NOMO-1 treated with dmso at 0.1 percent for 144 hours (cell line): ENCODE data around the gene WRAP73.
A peak's percentile ranks its signal among the peaks of the same experiment; 100 is the strongest.
"Not testable (repeated sequence)": the region's sequence is repeated elsewhere in the genome, so short reads cannot be mapped to it uniquely, and the experiment has no call there.

Experiments used
- DNase-seq: peaks from one replicate; lab custom pipeline; 2025; ENCODE audit not compliant: unreplicated experiment; lab: John Stamatoyannopoulos, UW

Gene WRAP73

DNA sequence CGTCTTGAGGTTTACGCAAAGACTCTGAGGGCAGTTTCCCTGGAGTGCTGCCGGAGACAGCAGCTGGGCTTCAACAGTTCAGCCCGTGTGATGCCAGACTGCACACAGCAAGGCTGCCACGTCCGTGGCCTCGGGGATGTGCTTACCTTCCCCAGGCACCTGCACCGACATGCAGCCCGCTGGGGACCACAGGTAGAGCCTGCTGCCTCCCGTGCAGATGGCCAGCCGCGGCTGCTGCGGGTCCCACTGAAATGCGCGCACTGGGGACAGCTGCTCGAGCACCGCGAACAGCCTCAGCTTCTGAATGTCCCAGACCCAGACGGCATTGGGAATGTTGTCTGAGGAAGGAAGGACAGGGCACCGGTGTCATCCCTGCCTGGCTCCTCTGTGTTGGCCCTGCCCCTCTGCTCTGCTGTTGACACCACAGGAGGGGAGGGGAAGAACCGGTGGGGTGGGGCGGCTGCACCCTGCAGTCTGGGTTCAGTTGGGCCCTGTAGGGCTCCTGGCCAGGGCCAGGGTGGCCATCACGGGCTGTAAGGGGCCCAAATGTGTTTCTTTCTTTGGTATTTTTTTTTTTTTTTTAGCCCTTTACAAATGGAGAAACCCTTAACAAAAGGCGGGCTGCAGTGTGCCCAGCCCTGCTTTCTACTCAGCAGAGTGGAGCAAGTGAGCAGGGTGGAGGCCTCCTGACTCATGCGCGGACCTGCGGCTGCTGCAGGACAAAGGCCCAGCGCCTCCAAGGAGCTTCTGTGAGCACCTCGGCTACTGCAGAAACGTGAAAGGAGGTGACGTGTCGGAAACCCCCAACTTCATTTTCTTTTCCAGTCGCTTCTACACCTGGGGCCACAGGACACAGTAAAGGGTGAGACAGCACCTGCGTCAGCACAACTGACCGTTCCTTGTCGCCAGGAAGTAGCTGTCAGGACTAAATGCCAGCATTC, 18.3 kb downstream of the WRAP73 start:
- DNase-seq, result no peak

DNA sequence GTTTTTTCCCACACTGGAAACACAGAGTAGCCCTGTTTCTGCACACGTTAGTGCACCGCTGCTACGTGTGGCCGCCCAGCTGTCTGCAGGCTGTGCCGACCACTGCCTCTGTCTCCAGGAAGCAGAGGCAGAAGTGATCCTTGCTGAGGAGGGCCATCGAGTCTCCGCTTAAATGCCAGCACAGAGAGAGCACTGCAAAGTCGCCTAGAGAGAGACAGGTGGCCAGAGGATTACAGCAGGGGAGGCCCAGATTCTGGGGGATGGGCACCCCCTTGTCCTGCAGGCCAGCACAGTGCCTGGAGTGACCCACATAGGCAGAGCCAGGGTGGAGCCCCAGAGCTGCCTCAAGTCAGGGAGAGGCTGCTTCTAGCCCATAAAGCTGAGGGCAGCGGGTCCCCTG, 19.0 kb downstream of the WRAP73 start:
- no peak for DNase-seq

DNA sequence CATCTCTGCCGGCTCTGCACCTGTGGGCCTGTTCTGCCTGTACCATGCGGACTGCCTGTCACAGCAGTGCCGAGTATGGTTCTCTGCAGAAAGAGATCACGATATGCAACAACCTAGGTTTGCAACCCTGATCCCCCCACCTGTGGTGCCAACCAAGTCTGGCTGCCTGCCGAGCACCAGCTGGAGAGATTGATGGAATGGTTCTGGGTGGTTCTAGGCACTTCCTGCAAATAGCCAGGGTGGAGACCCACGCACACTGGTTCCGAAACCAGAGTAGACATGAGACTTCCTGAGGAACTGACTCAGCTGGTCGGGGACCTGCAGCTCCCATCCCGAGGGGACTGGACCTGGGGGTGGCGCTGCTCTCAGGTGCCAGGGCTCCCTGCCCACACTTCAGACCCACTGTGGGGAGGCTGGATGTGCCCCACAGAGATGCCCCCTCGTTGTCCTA, 19.7 kb downstream of the WRAP73 start:
- no peak for DNase-seq

DNA sequence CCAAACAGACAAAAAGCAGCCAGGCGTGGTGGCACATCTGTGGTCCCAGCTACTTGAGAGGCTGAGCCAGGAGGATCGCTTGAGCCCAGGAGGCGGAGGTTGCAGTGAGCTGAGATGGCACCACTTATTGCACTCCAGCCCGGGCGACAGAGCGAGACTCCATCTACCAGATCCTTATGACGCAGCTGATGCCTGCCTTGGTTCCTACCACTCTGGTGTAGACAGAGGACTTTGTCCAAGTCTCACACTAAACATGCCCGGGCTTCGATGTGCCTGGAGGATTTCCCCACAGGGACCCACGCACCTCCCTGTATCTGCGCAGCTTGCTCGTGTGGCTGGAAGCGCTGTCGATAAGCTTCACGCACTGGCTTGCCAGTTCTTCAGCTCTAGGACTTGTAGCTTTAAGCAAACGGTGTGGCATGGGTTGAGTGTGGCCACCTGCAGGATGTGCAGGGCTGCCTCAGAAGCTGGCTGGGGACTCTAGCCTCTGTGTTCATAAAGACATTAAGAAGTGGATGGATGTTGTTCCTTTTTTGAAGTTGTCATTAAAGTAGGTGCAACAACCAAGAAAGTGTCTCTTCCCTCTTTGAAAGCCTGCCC, 20.2 kb downstream of the WRAP73 start:
- DNase-seq, result no peak

DNA sequence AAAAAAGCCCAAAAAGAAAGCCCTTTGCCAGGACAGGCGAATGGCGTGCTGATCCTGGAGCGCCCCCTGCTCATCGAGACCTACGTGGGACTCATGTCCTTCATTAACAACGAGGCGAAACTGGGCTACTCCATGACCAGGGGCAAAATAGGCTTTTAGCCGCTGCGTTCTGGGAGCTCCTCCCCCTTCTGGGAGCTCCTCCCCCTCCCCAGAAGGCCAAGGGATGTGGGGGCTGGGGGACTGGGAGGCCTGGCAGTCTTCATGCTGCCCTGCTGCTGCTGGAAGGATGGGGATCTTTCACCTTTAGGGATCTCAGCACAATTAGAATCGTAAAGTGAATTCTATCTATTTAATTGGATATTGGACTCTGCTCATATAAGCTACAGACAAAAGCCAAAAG, 21.5 kb downstream of the WRAP73 start:
- DNase-seq, result no peak

DNA sequence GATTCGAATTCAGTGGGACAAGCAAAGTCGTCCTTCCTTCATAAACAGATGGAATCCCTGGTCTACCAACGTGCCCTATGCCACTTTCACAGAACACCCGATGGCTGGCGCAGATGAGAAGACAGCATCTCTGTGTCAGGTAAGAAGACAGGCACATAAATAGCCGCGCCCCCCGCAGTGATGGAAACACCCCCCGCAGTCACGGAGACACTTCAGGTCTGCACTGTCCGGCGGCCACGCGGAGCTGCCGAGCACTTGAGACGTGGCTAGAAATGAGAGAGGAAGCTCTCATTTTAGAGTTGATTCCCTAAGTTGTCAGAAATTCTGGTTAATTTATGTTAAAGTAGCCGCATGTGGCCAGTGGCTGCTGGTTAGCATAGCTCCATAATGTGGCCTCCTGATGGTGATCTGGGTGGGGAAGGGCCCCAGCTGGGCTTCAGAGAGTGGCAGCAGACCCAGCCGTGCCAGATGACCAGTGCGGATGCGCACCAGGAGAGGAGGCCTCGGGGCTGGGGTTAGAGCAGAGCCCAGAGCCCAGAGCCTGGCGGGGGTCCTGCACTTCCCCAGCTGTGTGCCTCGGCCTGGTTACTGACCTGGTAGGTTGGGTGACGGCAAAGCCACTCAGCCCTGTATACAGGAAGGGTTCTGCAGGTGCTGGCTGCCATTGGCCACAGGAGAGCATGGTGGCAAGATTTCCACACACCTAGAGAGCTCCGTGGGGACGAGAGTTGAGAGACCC, 22.2 kb downstream of the WRAP73 start:
- DNase-seq, result no peak

DNA sequence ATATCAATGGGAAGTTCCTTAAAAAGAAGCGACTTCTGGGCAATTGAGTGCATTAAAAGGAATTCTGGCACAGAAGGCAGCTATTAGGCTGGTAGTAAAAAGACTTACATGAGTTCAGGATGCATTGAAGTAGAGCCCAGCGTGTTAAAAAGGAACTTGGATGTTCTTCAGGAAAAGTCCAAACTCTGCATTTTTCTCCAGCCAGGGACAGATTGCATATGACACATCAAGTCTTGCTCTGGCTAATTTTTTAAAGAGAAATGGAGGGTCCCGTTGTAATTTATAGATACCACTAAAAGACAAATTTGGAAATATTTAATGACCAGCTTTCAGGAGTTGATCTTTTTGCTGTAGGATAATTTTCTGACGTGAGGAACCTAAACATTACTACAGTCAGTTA, 23.9 kb downstream of the WRAP73 start:
- DNase-seq, result no peak

DNA sequence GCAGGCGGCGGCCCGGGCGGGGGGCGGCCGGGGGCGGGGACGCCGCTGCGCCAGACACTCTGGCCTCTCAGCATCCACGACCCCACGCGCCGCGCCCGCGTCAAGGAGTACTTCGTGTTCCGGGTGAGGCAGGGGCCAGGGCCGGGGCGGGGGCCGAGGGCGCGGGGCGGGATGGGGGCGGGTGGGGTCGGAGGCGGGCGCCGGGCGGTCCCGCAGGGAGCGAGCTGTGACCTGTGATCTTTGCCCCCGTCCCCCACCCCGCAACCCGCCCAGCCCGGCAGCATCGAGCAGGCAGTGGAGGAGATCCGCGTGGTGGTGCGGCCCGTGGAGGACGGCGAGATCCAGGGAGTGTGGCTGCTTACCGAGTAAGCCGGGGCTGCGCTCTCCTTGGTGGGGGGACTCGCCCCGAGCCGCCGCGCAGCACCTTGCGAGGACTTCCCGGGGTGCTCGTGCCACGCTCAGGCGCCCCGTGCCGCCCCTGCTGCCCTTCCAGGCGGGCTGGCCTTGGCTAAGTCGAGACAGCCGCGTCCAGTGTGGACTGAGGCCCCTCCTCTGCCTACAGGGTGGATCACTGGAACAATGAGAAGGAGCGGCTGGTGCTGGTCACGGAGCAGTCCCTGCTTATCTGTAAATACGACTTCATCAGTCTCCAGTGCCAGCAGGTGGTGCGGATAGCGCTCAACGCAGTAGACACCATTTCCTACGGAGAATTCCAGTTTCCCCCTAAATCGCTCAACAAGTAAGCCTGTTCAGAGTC, 24.6 kb downstream of the WRAP73 start:
- no peak for DNase-seq

DNA sequence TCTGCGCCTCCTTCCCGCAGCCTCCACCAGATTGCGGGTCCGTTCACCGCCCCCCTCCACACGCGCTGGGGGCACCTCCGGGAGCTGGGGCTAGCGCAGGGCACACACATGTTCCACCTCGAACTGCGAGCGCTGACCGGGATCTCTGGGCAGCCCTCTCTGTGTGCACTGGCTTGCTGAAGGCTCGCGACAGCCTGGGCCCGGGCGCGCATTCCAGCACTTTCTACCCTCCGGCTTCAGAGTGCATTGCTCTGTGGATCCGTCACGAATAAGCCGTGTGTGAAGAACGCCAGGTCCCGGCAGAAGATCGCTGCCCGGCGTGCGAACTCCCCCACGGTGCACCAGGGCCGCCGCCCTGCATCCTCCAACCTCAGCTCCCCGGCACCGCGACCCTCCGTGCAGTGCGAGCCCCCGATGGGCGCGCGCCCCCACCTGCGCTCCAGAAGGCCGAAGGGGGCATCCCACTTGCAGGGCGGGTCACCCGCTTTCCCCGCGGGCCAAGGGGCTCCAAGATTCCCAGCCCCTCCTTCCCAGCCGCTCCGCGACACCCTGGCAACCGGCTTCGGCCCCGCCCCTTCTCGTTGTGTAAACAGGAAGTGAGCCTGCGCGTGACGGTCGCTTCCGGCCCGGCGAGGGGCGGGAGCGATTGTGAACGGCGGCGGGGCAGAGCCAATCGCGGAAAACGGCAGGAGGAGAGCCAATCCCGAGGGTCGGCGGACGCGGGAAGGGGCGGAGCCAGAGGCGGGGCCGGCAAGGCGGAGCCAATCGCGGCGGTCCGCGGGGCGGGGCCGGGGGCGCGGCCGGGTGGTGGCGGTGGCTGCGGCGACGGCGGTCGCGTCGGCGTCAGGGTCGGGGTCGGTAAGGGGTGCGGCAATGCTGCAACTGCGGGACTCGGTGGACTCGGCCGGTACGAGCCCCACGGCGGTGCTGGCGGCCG, 25.4 kb downstream of the WRAP73 start, which contains the start of gene TPRG1L:
TSS of gene TPRG1L (plus strand) at position 816 of the 937 bp plus-strand sequence. CDS start at position 874, 58 bp downstream.
- DNase-seq, result peak; percentile 95

DNA sequence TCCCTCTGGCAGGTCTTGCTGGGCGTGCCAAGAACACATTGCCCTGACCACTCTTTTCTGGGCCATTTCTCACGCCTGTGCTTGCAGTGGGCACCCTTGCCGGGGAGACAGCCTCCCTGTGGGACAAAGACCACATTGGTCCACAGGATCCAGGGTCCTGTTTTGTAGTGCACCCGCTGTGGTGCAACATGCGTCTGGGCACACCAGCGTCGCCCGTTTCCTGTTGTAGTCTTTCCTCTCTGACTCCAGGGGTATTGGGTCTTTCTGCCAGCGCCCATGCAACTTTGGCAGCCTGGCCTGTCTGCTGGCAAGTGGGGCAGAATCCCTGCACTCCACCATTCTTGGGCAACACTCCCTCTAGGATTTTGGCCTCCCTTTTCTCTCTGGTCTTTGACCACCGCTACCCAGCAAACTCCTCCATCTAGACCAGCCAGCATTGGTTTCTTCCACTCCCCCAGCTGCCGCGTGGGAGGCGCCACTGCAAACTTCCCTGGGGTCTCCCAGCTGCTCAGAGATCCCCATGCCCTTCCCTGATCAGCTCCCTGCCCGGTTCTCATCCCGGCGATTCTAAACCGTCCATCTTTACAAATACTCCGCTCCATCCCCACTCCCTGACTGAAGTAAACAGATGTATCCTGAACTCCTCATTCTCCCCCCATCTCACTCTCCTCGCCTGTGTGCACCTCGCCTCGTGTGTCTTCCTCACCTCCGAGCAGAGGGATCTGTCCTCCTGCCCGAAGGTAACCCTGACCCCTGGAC, 26.3 kb downstream of the WRAP73 start:
- DNase-seq, result no peak

DNA sequence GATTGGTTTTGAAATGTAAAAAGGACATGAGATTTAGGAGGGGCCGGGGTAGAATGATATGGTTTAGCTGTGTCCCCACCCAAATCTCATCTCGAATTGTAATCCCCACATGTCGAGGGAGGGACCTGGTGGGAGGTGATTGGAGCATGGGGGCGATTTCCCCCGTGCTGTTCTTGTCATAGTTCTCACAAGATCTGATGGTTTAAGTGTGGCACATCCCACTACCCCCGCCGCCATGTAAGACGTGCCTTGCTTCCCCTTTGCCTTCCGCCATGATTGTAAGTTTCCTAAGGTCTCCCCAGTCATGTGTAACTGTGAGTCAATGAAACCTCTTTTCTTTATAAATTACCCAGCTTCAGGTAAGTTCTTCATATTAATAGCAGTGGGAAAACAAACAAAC, 27.8 kb downstream of the WRAP73 start:
- DNase-seq, result not testable (repeated sequence)

DNA sequence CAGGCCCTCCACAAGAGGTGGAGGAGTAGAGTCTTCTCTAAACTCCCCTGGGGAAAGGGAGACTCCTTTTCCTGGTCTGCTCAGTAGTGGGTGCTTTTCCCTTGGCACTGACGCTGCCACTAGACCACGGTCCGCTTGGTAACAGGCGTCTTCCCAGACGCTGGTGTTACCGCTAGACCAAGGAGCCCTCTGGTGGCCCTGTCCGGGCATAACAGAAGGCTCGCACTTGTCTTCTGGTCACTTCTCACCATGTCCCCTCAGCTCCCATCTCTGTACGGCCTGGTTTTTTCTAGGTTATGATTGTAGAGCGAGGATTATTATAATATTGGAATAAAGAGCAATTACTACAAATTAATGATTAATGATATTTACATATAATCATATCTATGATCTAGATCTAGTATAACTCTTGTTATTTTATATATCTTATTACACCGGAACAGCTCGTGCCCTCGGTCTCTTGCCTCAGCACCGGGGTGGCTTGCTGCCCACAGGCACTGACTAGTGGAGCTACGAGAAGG, 28.7 kb downstream of the WRAP73 start:
- not testable (repeated sequence) for DNase-seq

DNA sequence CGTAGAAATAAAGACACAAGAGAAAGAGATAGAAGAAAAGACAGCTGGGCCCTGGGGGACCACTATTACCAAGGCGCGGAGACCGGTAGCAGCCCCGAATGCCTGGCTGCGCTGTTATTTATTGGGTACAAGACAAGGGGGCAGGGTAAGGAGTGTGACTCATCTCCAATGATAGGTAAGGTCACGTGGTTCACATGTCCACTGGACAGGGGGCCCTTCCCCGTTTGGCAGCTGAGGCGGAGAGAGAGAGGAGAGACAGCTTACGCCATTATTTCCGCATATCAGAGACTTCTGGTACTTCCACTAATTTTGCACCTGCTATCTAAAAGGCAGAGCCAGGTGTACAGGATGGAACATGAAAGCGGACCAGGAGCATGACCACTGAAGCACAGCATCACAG, 29.2 kb downstream of the WRAP73 start:
- no peak for DNase-seq

DNA sequence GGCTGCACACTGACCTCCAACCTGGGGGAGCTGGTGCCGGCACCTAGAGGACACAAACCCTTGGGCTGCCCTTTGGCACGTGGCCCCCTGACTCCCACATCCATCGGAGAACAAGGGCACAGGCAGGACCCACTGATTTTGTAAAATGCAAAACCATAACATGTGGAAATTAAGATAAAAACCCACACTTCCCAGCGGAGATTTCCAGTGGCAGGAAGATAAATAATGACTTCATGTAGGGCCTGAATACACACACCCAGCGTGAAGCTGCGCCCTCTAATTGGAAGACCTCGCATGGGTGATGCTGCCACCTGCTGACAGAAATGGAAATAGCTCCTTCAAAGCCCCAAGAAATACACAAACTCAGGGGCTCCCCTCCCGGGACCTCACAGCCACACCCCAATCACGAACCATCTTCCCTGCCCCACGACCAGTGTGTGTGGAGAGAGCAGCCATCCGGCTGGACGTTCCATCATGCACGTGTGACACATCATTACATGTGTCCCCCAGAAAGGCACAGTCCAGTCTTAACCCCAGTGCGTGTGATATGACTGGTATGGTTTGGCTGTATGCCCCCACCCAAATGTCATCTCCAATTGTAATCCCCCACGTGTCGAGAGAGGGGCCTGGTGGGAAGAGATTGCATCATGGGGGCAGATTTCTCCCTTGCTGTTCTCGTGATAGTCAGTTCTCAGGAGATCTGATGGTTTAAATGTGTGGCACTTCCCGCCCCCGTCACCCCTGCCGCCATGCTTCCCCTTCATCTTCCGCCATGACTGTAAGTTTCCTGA, 30.8 kb downstream of the WRAP73 start:
- no peak for DNase-seq

DNA sequence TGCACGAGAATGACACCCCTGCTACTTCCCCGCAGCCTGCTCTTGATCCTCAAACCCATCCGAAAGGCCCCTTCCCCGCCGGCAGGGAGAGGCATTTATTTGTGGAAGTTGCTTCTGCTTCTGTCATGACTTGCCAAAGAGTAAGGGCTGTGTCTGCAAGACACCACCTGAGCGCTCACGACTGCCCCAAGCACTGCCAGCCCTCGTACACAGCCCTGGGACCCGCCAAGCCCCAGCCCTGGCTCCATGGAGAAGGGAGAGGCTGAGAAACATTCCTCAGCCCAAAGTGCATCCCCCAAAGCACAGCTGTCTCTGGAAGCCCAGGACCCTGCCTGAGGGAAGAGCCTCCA, 31.4 kb downstream of the WRAP73 start:
- DNase-seq, result no peak

DNA sequence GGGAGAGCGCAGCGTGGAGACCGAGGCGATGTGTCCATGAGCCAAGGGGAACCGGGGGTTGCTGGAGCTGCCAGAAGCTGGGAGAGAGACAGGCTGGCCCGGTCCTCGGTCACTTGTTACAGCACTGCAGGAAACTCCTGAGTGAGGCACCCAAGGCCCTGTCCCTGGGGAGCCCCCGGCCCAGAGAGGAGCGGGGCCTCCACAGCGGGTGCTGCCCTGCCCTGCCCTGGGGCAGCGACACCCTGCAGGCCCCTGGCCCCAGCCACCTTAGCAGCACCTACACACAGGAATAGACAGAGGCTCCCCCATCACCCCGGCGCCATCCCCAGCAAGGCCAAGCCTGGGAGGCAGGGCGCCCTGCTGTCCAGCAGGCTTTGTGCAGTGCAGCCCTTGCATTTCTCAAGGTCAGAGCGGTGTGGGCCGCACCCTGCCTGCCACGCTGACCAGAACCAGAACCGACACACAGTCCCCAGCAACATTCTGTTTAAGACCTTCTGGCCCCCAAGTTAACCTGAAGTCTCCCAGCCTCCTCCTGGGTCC, 32.0 kb downstream of the WRAP73 start:
- no peak for DNase-seq

DNA sequence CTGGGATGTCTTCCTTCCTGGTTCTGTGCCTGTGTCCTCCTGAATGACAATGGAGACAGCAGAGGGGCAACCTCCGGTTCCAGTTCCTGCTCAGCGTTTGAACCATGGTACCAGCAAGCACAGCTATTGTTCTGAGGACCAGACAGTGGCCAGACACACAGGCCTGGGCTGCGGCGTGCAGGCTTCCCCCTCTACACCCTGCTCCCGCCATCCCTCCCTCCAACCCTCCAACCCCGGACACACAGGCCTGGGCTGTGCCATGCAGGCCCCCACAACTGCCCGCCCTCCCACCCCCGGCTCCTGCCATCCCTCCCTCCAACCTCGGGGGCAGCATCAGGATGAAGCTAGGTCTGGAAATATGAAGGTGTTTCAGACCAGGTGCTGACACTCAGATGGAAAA, 33.0 kb downstream of the WRAP73 start:
- no peak for DNase-seq
